ENCODE data around the gene OBP2A.

Gene OBP2A

GRCh38 chr9:135561391-135562234 is 15.7 kb downstream of the OBP2A start, which contains the start of gene PAEP:
PAEP (plus strand) TSS chr9:135561756.
- Histone ChIP-seq H3K79me2 (ENCODE audit: low read length) (no peaks in the 10 kb centered on the region), H3K4me3 (ENCODE audit: low read length) (no peak within 1 kb of the TSS), H3K4me2 (ENCODE audit: low read depth, low read length) (no peak within 1 kb of the TSS), H3K4me1 (ENCODE audit: low read length) (peaks cover 4% of the 10 kb centered on the region; the same call in 1 of the 2 replicates), H3K27ac (ENCODE audit: low read length) (no peak within 1 kb of the TSS), H3F3A (ENCODE audit: insufficient read depth, low read length) (no peaks in the 10 kb centered on the region), H3K27me3 (replicated peaks; ENCODE audit: insufficient read depth, low read length) (peaks cover 6% of the 10 kb centered on the region; the same call in 1 of the 2 replicates), H2AFZ (ENCODE audit: low read length) (no peak within 1 kb of the TSS), H3K36me3 (replicated peaks; ENCODE audit: insufficient read depth, low read length) (no peaks in the 10 kb centered on the region), H3K9ac (ENCODE audit: low read length) (no peak within 1 kb of the TSS), H3K9me3 (replicated peaks; ENCODE audit: insufficient read depth, low read length) (no peaks in the 10 kb centered on the region), H3K9me2 (replicated peaks; ENCODE audit: insufficient read depth, low read length) (no peaks in the 10 kb centered on the region), H4K20me1 (ENCODE audit: insufficient read depth, low read length) (no peaks in the 10 kb centered on the region)
- TF ChIP-seq, protein P1, sequence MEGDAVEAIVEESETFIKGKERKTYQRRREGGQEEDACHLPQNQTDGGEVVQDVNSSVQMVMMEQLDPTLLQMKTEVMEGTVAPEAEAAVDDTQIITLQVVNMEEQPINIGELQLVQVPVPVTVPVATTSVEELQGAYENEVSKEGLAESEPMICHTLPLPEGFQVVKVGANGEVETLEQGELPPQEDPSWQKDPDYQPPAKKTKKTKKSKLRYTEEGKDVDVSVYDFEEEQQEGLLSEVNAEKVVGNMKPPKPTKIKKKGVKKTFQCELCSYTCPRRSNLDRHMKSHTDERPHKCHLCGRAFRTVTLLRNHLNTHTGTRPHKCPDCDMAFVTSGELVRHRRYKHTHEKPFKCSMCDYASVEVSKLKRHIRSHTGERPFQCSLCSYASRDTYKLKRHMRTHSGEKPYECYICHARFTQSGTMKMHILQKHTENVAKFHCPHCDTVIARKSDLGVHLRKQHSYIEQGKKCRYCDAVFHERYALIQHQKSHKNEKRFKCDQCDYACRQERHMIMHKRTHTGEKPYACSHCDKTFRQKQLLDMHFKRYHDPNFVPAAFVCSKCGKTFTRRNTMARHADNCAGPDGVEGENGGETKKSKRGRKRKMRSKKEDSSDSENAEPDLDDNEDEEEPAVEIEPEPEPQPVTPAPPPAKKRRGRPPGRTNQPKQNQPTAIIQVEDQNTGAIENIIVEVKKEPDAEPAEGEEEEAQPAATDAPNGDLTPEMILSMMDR (IDR thresholded peaks at IDR 0.05; ENCODE audit: low read length): no peak
- TF ChIP-seq EZH2phosphoT487 (IDR thresholded peaks at IDR 0.05; ENCODE audit: low read length): no peak
- TF ChIP-seq EZH2 (optimal IDR thresholded peaks at IDR 0.05; ENCODE audit: low read depth, low read length): no peak
- DNase-seq: no peak

DNA sequence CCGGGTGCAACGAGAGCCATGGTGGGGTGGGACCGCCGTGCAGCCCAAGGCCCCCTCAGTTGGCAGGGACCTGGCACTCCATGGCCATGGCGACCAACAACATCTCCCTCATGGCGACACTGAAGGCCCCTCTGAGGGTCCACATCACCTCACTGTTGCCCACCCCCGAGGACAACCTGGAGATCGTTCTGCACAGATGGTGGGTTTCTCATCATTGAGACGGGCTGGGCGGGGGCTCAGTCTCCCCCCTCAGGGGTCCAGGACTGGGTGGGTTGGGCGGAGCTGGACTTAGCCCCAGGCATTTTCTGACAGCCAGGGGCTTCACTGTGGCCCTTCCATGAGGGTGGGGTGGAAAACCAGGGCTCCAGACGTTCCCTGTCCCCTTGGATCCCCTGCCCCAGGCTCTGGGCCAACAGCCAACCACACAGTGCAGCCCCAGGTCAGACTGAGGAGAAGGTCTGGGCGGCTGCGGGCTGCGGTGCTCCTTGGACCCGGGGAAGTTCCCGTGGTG is 16.4 kb downstream of the OBP2A start:
- no peaks in the 10 kb centered on the region for H3K36me3 ChIP-seq (replicated peaks; ENCODE audit: insufficient read depth, low read length)
- H3K9me3 ChIP-seq (replicated peaks; ENCODE audit: insufficient read depth, low read length): no peaks in the 10 kb centered on the region
- no peak overlapping the region for H3K4me3 ChIP-seq (ENCODE audit: low read length)
- no peak overlapping the region for H3K27ac ChIP-seq (ENCODE audit: low read length)
- H4K20me1 ChIP-seq (ENCODE audit: insufficient read depth, low read length): no peaks in the 10 kb centered on the region
- H3K4me2 ChIP-seq (ENCODE audit: low read depth, low read length): no peak overlapping the region
- no peak overlapping the region for H3K9ac ChIP-seq (ENCODE audit: low read length)
- peaks cover 6% of the 10 kb centered on the region; the same call in 1 of the 2 replicates for H3K27me3 ChIP-seq (replicated peaks; ENCODE audit: insufficient read depth, low read length)
- no peaks in the 10 kb centered on the region for H3K79me2 ChIP-seq (ENCODE audit: low read length)
- no peaks in the 10 kb centered on the region for H3K9me2 ChIP-seq (replicated peaks; ENCODE audit: insufficient read depth, low read length)
- H3K4me1 ChIP-seq (ENCODE audit: low read length): peaks cover 9% of the 10 kb centered on the region; the same call in 1 of the 2 replicates
- no peaks in the 10 kb centered on the region for H3F3A ChIP-seq (ENCODE audit: insufficient read depth, low read length)
- no peak for DNase-seq
- H2AFZ ChIP-seq (ENCODE audit: low read length): no peak overlapping the region
- TF ChIP-seq, protein P1 (IDR thresholded peaks at IDR 0.05; ENCODE audit: low read length): no peak
- TF ChIP-seq EZH2 (optimal IDR thresholded peaks at IDR 0.05; ENCODE audit: low read depth, low read length) (no peak), EZH2phosphoT487 (IDR thresholded peaks at IDR 0.05; ENCODE audit: low read length) (no peak)

GRCh38 chr9:135563039-135563476 is 17.1 kb downstream of the OBP2A start:
- H3K4me2 ChIP-seq (ENCODE audit: low read depth, low read length): no peak overlapping the region
- H3K9me2 ChIP-seq (replicated peaks; ENCODE audit: insufficient read depth, low read length): no peaks in the 10 kb centered on the region
- peaks cover 9% of the 10 kb centered on the region; the same call in 1 of the 2 replicates for H3K4me1 ChIP-seq (ENCODE audit: low read length)
- no peak for DNase-seq
- no peaks in the 10 kb centered on the region for H3K79me2 ChIP-seq (ENCODE audit: low read length)
- TF ChIP-seq, protein P1 (IDR thresholded peaks at IDR 0.05; ENCODE audit: low read length): no peak
- TF ChIP-seq EZH2phosphoT487 (IDR thresholded peaks at IDR 0.05; ENCODE audit: low read length): no peak
- TF ChIP-seq EZH2 (optimal IDR thresholded peaks at IDR 0.05; ENCODE audit: low read depth, low read length): no peak
- H3K36me3 ChIP-seq (replicated peaks; ENCODE audit: insufficient read depth, low read length): no peaks in the 10 kb centered on the region
- H3F3A ChIP-seq (ENCODE audit: insufficient read depth, low read length): no peaks in the 10 kb centered on the region
- H3K4me3 ChIP-seq (ENCODE audit: low read length): no peak overlapping the region
- peaks cover 6% of the 10 kb centered on the region; the same call in 1 of the 2 replicates for H3K27me3 ChIP-seq (replicated peaks; ENCODE audit: insufficient read depth, low read length)
- H3K9me3 ChIP-seq (replicated peaks; ENCODE audit: insufficient read depth, low read length): no peaks in the 10 kb centered on the region
- no peak overlapping the region for H3K9ac ChIP-seq (ENCODE audit: low read length)
- H3K27ac ChIP-seq (ENCODE audit: low read length): no peak overlapping the region
- no peak overlapping the region for H2AFZ ChIP-seq (ENCODE audit: low read length)
- no peaks in the 10 kb centered on the region for H4K20me1 ChIP-seq (ENCODE audit: insufficient read depth, low read length)
